T follicular helper cell (primary cell): ENCODE measurements around the gene ST8SIA6.
A peak's percentile ranks its signal among the peaks of the same experiment; 100 is the strongest.
"Not testable (repeated sequence)": the region's sequence is repeated elsewhere in the genome, so short reads cannot be mapped to it uniquely, and the experiment has no call there.

Source experiments
- DNase-seq: peaks from one replicate; pipeline ENCODE4 v3.0.0-alpha.2; 2020; ENCODE audit warnings: low read depth
- total RNA-seq, 2 experiments: gene quantifications; one replicate each; lab custom pipeline; 2026; lab: John Stamatoyannopoulos, UW

ST8SIA6 gene, protein sequence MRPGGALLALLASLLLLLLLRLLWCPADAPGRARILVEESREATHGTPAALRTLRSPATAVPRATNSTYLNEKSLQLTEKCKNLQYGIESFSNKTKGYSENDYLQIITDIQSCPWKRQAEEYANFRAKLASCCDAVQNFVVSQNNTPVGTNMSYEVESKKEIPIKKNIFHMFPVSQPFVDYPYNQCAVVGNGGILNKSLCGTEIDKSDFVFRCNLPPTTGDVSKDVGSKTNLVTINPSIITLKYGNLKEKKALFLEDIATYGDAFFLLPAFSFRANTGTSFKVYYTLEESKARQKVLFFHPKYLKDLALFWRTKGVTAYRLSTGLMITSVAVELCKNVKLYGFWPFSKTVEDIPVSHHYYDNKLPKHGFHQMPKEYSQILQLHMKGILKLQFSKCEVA
- total RNA-seq, result 0.17 to 4.7 reads per million in 2 experiments

DNA sequence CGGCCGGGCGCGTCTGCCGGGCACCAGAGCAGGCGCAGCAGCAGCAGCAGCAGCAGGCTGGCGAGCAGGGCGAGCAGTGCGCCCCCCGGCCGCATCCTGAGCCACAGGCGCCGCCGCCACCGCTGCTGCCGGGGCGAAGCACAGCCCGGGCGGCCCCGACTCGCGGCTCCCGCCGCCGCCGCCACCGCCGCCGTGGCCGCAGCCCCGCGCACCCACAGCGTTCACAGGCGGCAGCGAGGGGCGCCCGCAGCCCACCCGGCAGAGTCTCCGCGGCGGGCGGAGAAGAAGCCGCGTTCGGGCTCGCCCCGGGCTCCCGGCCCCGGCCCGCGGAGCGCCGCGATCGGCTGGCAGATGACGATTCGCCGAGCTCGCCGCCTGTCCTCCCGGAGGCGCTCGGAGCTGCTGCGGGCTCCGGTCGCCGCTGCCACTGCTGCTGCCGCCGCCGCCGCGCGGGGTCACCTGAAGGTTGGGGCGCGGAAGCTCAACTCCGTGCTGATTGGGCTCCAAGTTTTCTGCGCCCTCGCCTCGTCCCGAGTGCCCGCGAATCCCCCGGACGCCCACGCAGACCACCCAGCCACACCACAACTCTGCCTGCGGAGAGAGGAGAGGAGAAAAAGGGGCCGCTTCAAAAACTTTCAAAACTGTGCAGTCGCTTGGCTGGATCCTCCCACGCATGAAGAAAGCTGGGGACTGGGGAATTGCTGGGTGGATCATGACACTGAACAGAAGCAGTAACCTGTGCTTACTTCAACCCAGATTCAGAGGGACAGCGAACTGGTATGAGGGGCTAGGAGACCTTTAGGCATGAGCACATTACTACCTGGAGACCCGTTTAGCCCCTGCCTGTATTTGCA lies at the start of gene ST8SIA6:
Gene ST8SIA6, minus strand, starts transcription at position 435 of the 854 bp plus-strand sequence. Its CDS starts 340 bp downstream, at position 95.
- DNase-seq, result peak; percentile 10

DNA sequence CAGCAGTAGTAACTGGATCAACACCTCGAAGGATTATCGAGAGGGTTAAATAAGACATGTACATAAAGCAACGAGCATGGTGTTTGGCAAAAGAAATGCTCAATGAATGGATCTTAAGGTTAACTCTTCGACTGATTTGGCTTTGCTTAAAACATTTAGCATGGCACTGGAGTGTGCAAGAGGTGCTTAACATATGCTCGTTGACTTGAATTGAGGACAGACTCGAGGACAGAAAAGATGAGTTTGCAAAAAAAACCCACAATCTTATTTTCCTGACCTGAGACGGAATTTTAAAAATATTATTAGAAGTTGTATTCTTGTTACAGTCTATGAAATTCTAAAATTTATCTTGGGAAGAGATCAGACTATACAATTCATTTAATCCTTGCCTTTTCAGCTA lies 49.4 kb upstream of the ST8SIA6 start:
- DNase-seq, result no peak

DNA sequence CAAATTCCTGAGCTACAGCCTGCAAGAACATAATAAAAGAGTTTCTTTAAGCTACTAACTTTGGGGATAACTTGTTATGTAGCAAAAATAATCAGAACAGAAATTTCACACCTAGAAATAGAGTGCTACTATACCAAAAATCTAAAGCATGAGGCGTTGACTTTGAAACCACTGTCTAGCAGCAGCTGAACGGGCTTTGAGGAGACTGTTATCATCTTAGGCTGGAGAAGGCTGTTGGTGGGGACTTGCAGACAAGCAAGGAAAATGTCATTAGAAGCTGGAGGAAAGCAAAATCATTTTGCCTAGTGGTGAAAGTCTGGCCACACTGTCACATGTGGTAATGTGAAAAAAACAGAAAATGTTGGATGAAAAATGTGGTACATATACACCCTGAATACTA lies 48.4 kb upstream of the ST8SIA6 start:
- no peak for DNase-seq

DNA sequence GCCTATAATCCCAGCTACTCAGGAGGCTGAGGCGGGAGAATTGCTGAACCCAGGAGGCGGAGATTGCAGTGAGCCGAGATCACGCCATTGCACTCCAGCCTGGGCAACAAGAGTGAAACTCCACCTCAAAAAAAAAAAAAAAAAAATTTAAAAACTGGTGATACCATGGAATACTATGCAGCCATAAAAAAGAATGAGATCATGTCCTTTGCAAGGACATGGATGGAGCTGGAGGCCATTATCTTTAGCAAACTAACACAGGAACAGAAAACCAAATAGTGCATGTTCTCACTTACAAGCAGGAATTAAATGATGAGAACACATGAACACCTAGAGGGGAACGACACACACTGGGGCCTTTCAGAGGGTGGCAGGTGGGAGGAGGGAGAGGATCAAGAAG lies 44.6 kb upstream of the ST8SIA6 start:
- DNase-seq, result not testable (repeated sequence)

DNA sequence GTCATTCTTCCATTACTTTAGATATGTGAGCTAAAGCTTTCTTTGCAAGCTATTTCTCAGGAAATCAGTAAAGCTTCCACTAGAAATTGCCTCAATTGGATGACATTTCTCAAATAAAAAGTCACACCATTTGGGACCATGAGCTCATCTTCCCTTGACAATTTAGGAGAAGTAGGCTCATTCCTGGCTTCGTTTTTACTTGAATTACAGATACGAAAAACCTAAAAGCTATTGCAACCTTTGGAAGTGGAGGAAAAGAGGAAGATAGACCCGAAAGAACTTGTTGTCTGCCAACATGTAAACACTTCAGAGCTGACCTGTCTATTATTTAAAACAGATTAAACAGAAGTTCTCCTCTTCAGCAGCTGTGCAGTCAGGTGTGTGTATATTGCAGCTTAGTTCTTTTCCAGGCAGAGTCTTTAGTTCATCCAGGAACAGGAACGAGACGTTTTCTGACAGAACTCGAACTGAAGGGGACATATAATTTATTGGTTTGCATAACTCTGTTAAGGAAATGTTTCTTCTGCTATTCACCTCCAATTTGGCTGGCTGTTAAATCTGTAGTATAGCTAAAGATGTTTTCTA lies 43.1 kb upstream of the ST8SIA6 start:
- DNase-seq, result no peak

DNA sequence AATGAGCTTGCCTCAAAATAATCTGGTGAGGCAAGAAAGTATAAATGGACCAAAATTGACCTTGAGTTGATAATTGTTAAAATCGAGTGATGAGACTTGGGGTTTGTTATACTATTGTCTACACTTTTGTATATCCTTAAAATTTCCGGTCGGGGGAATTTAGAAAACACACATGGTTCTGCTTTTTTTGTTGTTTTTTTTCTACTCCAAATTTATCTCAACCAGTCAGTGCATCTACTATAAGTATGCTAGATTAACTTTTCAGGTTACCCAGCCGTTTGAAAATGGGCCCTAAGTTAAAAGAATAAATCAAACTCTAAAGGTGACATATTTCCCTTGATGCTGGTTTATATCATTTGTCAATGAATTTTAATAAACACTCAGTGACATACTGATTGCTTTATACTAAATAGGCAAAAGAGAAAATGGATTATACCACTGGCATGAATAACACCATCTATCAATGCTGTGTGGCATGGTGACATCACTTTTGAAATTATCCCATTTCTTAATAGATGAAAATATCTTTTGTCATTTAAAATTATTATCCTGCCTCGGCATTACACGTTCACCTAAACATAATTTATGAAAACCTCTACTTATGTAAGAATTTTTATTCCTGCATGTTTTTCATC lies 40.3 kb upstream of the ST8SIA6 start:
- no peak for DNase-seq

DNA sequence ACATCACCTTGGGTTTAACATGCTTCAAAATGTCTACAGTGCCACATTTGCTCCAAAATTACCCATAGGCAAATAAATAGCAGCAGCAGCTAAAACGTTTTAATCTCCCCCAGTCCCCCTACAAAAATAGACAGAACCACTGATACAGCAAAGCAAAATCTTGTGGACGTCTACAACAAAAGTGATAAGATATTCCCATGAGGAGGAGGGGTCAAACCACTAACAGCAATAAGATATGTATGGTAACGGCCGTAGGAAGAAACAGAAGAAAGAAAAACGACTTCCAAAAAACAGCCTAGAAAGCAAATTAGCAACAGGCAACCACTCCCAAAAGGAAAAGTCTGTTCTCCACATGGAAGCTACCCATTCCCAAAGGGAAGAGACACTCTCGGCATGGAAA lies 34.5 kb upstream of the ST8SIA6 start:
- DNase-seq, result no peak

DNA sequence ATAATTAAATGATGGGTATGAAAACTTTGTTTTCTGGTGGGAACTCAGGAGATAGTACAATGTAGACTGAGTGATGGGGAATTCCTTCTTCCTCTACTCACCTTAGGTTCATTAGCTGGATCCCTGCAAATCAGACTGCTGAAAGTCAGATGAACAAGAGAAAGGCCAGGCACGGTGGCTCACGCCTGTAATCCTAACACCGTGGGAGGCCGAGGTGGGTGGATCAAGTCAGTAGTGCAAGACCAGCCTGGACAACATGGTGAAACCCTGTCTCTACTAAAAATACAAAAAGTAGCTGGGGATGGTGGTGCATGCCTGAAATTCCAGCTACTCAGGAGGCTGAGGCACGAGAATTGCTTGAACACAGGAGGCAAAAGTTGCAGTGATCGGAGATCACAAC lies 28.7 kb upstream of the ST8SIA6 start:
- no peak for DNase-seq

DNA sequence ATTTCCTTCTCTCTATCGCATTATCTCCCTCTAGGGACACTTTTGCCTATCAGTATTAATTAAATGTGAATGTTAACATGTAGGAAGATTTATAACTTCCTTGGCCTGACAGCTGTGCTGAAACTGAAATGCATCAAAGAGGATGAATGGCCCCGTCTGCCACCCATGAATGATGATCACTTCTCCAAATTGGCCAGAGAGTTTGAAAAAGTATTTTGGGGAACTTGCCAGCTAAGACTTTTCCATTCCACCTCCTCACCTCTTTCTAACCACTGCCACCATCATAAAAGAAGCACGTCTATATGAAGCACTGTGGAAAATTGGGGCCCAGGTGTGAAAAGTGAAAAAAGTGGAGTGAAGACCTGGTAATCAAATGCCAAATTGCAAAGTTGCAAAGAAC lies 25.4 kb upstream of the ST8SIA6 start:
- no peak for DNase-seq

DNA sequence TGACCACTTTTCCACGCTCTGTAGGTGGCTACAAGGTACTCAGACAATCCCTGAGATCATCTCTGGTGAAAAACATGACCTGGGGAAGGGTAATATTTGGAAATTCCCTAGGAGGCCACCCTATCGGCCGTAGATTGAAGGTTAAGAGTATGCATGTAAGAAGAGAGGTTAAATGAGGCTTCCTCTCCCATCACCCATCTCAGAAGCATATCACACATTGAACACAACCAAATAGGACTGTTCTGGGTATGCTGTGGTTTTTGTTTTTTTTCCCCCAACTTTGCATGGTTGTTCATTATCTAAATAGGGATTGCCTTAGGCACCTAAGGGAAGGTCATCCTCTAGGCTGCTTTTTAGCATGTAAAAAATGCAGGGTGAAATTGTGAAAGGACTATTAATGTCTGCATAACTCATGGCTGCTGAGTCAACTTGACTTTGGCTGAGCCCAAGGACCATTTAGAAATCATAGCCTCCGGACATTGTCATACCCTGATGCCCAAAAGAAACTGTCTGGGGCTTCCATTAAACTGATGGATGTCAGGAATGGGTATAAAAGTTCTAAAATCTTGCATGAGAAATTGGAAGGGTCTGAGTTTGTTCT lies 24.7 kb upstream of the ST8SIA6 start:
- DNase-seq, result no peak

DNA sequence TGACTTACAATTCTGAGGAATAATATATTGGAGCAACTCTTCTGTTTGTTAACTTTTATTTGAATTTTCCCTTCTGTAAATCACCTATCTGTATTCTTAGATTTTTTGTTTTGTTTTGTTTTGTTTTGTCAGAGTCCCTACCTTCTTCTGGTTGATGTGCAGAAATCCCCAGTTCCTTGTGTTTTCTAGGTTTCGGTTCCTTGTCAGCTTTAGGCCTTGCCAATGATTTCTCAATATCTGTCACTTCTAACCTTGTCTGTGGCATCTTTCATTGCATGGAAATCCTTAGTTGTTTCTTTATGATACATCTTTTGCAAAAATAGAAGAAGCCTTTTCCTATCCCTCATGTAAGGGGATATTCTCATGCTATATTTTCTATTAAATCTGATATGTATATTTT lies 21.7 kb upstream of the ST8SIA6 start:
- no peak for DNase-seq

DNA sequence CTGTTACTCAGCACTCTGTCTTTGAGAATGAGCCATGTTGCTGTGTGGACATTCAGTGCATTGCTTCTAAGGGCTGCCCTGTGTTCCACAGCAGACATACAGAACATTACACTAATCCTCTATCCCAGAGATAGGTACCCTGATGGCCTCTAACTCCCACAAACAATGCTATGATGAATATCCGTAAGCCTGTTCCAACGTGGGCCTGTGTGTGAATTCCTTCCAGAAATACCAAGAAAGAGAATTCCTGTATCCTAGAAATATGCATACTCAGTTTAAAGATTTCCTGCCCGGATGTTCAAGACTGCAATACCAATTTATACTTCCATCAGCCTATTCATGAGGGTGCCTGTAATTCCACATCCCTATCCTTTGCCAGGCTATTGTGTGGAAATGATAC lies 21.3 kb upstream of the ST8SIA6 start:
- no peak for DNase-seq

DNA sequence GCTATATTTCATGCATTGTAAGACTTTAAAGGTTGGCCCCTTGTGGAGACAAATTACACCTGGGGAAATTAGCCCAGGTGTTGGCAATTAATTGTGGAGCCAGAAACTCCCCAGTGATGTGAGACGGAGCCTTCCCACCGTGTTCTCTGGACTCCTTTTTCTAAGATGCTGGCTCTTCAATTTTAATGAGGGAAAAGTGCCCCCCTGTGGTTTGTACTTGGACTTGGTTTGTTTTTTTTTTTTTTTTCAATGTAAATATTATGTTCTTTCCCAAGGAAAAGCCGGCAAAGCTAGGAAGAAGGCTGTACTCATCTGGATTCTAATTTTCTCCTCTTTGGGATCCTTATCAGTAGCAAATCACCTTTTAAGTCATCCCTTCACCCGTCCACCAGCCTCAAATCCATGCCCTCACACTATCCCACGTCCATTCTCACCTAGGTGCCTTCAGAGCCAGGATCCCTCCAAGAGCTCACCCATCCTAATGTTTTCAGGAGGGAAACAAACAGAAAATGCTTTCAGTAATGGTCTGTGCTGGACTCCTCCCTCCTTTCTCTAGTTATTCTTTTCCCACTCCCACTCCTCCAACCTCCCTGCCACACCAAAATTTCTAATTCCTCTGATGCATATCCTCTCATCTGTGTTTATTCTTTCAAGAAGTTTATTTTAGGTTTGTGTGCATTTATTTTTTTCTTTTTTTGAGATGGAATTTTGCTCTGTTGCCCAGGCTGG lies 20.4 kb upstream of the ST8SIA6 start:
- DNase-seq, result no peak

DNA sequence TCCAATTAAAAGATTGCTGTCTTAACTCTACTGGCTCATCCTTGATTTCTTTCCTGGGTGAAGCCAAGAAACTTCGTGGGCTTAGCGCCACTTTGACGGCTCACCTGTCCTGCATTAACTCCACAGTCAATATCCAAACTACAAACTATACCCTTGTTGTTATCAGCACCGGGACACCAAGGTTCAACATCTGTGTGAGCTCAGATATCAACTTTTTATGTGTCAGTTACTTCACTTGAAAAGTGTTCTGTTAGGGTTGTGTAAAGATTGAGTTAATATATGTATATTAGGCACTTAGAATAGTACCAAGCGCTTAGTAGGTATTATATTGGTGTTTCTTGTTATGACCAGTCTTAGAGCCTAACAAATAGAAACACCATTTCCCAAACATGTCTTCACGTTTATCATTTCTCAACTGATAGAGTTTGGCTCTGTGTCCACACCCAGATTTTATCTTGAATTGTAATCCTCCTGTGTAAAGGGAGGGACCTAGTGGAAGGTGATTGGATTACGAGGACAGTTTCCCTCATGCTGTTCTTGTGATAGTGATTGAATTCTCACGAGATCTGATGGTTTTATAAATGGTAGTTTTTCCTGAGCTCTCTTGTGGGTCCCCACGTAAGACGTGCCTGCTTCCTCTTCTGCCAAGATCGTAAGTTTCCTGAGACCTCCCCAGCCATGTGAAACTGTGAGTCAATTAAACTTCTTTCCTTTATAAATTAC lies 19.0 kb upstream of the ST8SIA6 start:
- DNase-seq, result no peak

DNA sequence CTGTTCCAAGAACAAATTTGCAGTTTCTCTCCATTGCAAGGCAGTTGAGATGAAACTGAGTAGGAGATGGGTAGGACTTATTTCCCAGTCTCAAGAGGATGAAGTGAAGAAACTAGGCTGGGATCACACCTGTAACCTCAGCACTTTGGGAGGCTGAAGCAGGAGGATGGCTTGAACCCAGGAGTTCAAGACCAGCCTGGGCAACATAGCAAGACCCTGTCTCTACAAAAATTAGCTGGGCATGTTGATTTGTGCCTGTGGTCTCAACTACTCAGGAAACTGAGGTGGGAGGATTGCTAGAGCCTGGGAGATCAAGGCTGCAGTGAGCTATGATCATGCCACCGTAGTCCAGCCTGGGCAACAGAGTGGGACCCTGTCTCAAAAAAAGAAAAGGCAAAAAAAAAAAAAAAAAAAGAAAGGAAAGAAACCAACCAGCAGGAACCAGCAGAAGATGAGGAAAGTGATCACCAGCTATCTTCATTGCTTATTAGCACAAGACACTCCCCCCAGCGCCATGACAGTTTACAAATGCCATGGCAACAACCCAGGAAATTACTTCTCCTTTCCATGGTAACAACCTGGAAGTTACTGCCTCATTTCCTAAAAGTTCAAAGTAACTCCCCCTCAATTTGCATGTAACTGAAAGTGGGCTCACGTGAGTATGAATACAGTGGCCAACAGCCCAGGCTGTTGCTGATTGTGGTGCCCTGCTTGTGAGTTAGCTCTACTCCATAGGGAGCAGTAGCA lies 18.3 kb upstream of the ST8SIA6 start:
- DNase-seq, result no peak

DNA sequence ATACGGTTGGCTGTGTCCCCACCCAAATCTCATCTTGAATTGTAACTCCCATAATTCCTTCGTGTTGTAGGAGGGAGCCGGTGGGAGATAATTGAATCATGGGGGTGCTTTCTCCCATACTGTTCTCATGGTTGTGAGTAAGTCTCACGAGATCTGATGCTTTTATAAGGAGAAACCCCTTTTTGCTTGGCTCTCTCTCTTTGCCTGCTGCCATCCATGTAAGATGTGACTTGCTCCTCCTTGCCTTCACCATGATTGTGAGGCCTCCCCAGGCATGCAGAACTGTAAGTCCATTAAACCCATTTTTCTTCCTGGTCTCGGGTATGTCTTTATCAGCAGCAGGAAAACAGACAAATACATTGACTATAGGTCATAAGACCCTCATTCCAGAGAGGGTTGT lies 15.9 kb upstream of the ST8SIA6 start:
- DNase-seq, result no peak

DNA sequence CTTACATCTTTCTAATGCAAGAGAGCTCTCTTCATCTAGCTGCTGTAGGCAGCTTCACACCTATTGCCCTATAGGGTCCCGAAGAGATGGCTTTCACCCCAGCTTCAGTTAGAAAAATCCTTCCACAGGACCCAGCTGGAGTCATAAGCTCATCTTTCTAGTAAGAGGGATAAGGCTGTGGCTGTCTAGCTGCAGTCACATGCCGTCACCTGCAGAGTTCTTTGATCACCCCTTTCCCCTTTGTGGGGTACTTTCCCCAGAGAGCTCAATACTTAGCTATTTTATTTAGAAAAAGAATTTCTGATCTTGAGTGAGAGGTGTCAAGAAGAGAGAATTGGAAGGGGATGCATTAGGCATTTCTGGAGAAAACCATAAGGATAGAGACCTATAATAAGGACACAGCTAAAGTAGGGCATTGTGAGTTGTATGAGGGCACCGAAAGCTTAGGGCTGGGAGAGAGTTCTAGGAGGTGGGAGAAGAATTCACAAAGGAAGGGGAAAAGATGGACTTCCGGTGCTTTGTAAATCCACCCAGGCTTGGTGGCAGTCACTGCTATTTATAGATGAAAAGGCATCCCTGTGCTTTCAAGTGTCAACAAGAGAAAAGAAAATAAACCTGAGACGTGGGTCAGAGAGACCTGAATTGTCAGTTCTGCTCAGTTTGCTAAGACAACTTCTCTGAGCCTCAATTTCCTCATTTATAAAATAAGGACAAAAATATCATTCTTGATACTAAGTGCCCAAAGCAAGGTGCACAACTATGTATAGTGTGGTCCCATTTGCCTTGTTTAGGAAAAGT lies 11.1 kb upstream of the ST8SIA6 start:
- no peak for DNase-seq

DNA sequence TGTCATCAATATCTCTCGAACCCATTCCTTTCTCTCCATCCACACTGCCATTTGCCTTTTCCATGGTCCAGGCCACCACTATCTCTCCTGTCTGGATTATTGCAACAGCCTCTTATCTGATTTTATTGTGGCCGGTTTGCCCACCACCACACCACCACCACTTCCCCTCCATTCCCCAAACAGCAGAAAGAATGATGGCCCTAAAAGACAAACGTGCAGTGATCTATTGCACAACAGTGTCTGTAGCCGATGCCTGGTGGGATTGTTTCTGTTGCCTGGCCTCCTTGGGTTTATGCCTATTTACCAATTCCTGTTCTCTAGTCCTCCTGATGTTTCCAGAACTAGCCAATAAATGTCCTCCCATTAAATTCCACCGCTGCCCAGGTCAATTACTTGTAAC lies 10.2 kb upstream of the ST8SIA6 start:
- DNase-seq, result no peak

DNA sequence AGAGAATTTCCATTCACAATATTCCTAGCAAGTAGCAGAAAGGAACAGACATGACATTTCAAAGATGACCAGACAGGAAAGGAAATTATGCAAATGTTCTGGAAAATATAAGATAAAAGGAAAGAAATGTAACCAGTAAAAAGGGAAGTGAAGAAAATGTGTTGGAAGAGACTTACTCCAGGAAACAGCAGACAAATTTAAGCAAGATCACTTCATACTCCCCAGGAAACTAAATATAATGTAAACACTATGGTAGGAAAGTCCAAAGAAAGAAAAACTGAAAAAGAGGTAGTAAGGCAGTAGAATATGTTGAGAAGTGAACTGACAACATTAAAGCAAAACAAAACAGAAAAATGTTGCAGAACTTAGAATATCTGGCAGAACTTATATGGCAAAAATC lies 6.4 kb upstream of the ST8SIA6 start:
- DNase-seq, result no peak
